GM23338 (cell line): Measurements from ENCODE around the gene SBK3. TPM values are rescaled to one million over a fixed set of nuclear protein-coding genes. Genes with fewer than 3 reads are reported as not detected.

Experiments
- ATAC-seq: fragments of 200-7000 bp; cut with Tn5 transposase; 3 replicates; pipeline ENCODE4 v1.9.1; 2020
- DNase-seq: peaks from one replicate; pipeline ENCODE4 v3.0.0-alpha.2; 2015; ENCODE audit warnings: low spot score
- H2AFZ ChIP-seq: fragments of 200-600 bp; sonication (generic); 2 replicates; pipeline ENCODE4 v1.8.0; 2016; ENCODE audit warnings: antibody characterized with exemption, mild to moderate bottlenecking, moderate library complexity
- H3F3A ChIP-seq: fragments of 200-600 bp; sonication (generic); replicated peaks from 2 replicates; pipeline ENCODE4 v1.8.0; 2017; ENCODE audit warnings: antibody characterized with exemption, mixed run types, low read depth
- H3K27ac ChIP-seq: fragments of 200-600 bp; sonication (generic); 2 replicates; pipeline ENCODE4 v1.6.1; 2016; ENCODE audit warnings: low read depth
- H3K27me3 ChIP-seq: fragments of 200-600 bp; sonication (generic); 2 replicates; pipeline ENCODE4 v1.8.0; 2016; ENCODE audit warnings: mild to moderate bottlenecking, mixed run types, moderate library complexity; ENCODE audit not compliant: insufficient read depth
- H3K36me3 ChIP-seq: fragments of 200-600 bp; sonication (generic); 2 replicates; pipeline ENCODE4 v1.8.0; 2016; ENCODE audit warnings: mild to moderate bottlenecking; ENCODE audit not compliant: insufficient read depth
- H3K4me1 ChIP-seq: fragments of 200-600 bp; sonication (generic); 2 replicates; pipeline ENCODE4 v1.8.0; 2016; ENCODE audit warnings: mild to moderate bottlenecking, moderate library complexity; ENCODE audit not compliant: insufficient read depth
- H3K4me2 ChIP-seq: fragments of 200-600 bp; sonication (generic); 2 replicates; pipeline ENCODE4 v1.7.1; 2017; ENCODE audit warnings: mixed run types
- H3K4me3 ChIP-seq: fragments of 200-600 bp; sonication (generic); 2 replicates; pipeline ENCODE4 v1.6.1; 2016; ENCODE audit warnings: mixed run types
- H3K79me2 ChIP-seq: fragments of 200-600 bp; sonication (generic); replicated peaks from 2 replicates; pipeline ENCODE4 v1.8.0; 2017; ENCODE audit warnings: mild to moderate bottlenecking; ENCODE audit not compliant: insufficient read depth
- H3K9me2 ChIP-seq: fragments of 200-600 bp; sonication (generic); 2 replicates; pipeline ENCODE4 v1.8.0; 2017; ENCODE audit not compliant: insufficient read depth
- H4K20me1 ChIP-seq: fragments of 200-600 bp; sonication (generic); replicated peaks from 2 replicates; pipeline ENCODE4 v1.8.0; 2017; ENCODE audit warnings: mild to moderate bottlenecking; ENCODE audit not compliant: insufficient read depth
- H3K27ac Mint-ChIP-seq: 2 replicates; pipeline ENCODE4 v1.8.0; 2020; ENCODE audit warnings: inconsistent platforms, mild to moderate bottlenecking, moderate library complexity, mixed read lengths
- H3K27me3 Mint-ChIP-seq: 3 replicates; pipeline ENCODE4 v1.8.0; 2022; ENCODE audit warnings: low read depth, mild to moderate bottlenecking, moderate library complexity, mixed read lengths, inconsistent platforms; ENCODE audit not compliant: insufficient read depth, poor library complexity
- H3K36me3 Mint-ChIP-seq: 3 replicates; pipeline ENCODE4 v1.8.0; 2021; ENCODE audit warnings: low read depth, mild to moderate bottlenecking, inconsistent platforms, moderate library complexity, mixed read lengths
- H3K4me1 Mint-ChIP-seq: 3 replicates; pipeline ENCODE4 v1.8.0; 2020; ENCODE audit warnings: mild to moderate bottlenecking, inconsistent platforms, mixed read lengths
- H3K4me3 Mint-ChIP-seq: 3 replicates; pipeline ENCODE4 v1.8.0; 2021; ENCODE audit warnings: moderate library complexity, mild to moderate bottlenecking, inconsistent platforms, mixed read lengths
- H3K9me3 Mint-ChIP-seq: 3 replicates; pipeline ENCODE4 v1.8.0; 2020; ENCODE audit warnings: moderate library complexity, mild to moderate bottlenecking, inconsistent platforms, mixed read lengths
- CREB1 ChIP-seq: fragments of 250-450 bp; sonication (Bioruptor Pico); IDR thresholded peaks from 2 replicates; pipeline ENCODE4 v1.5.0; 2020; ENCODE audit warnings: low read depth, mild to moderate bottlenecking, moderate library complexity
- POLR2AphosphoS5 ChIP-seq: IDR thresholded peaks from 2 replicates; pipeline ENCODE4 v1.6.1; 2016; ENCODE audit warnings: antibody characterized with exemption, low read depth
- ZNF114 ChIP-seq: fragments of 250-450 bp; sonication (Bioruptor Pico); IDR thresholded peaks from 2 replicates; pipeline ENCODE4 v1.5.0; 2020; ENCODE audit warnings: mild to moderate bottlenecking, moderate library complexity
- ZNF331 ChIP-seq: fragments of 250-450 bp; sonication (Bioruptor Pico); IDR thresholded peaks from 2 replicates; pipeline ENCODE4 v1.5.0; 2020; ENCODE audit warnings: low read depth, mild to moderate bottlenecking, moderate library complexity
- polyA plus RNA-seq: library from polyadenylated mRNA; unstranded; fragments of >200 nt; fragmentation: Nextera tagmentation; extraction: Ambion mirVana; gene quantifications from 2 replicates; pipeline ENCODE4 v1.2.1, GENCODE V29; 2016
- total RNA-seq: library from RNA; depleted of rRNA; stranded (reverse); fragments of >200 nt; shearing (Covaris generic); gene quantifications from 2 replicates; pipeline ENCODE4 v1.2.3, GENCODE V29; 2014
- TF ChIP-seq, protein P1 (sequence below), 2 experiments: fragments of 200-600 bp in 1 of 2; sonication (generic) in 1 of 2; conservative IDR thresholded peaks; 2 replicates each; pipeline versions ENCODE4 v1.5.1 to v1.6.1; 2016 to 2017; ENCODE audit warnings: antibody characterized with exemption in 2 of 2, low read depth in 2 of 2, mild to moderate bottlenecking in 2 of 2, moderate library complexity in 1 of 2
- TF ChIP-seq, protein P2 (sequence below): IDR thresholded peaks from 2 replicates; pipeline ENCODE4 v1.6.1; 2016; ENCODE audit warnings: antibody characterized with exemption

Gene SBK3
- total and polyA plus RNA-seq, 2 experiments from 2014 or later: 0.27 to 0.94 TPM

GRCh38 chr19:55552620-55553019, 7.3 kb upstream of the SBK3 start:
- peak overlapping the region; percentile 31; the same call in 1 of the 2 replicates for H3K4me2 ChIP-seq
- H3K4me1 ChIP-seq: peaks cover 17% of the 10 kb centered on the region
- H4K20me1 ChIP-seq: no peaks in the 10 kb centered on the region
- H2AFZ ChIP-seq: peak overlapping the region; percentile 93
- no peaks in the 10 kb centered on the region for H3K79me2 ChIP-seq
- H3K27me3 Mint-ChIP-seq: peaks cover 17% of the 10 kb centered on the region
- H3K27me3 ChIP-seq: no peaks in the 10 kb centered on the region
- no peaks in the 10 kb centered on the region for H3K36me3 Mint-ChIP-seq
- no peak overlapping the region; the same call in 1 of the 2 replicates for H3K27ac ChIP-seq
- DNase-seq (no peak), ATAC-seq (no peak)
- no peaks in the 10 kb centered on the region for H3K9me3 Mint-ChIP-seq
- no peak overlapping the region for H3K27ac Mint-ChIP-seq
- no peaks in the 10 kb centered on the region; the same call in 1 of the 2 replicates for H3F3A ChIP-seq
- TF ChIP-seq CREB1 (CRISPR knock-in tag): no peak
- TF ChIP-seq, protein P1, sequence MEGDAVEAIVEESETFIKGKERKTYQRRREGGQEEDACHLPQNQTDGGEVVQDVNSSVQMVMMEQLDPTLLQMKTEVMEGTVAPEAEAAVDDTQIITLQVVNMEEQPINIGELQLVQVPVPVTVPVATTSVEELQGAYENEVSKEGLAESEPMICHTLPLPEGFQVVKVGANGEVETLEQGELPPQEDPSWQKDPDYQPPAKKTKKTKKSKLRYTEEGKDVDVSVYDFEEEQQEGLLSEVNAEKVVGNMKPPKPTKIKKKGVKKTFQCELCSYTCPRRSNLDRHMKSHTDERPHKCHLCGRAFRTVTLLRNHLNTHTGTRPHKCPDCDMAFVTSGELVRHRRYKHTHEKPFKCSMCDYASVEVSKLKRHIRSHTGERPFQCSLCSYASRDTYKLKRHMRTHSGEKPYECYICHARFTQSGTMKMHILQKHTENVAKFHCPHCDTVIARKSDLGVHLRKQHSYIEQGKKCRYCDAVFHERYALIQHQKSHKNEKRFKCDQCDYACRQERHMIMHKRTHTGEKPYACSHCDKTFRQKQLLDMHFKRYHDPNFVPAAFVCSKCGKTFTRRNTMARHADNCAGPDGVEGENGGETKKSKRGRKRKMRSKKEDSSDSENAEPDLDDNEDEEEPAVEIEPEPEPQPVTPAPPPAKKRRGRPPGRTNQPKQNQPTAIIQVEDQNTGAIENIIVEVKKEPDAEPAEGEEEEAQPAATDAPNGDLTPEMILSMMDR (conservative IDR thresholded peaks at IDR 0.05; ENCODE audit: low read depth in 2 of 2): no peak
- no peaks in the 10 kb centered on the region for H3K9me2 ChIP-seq
- peak overlapping the region; percentile 25; the same call in 1 of the 3 replicates for H3K4me3 Mint-ChIP-seq
- H3K36me3 ChIP-seq: no peaks in the 10 kb centered on the region
- H3K4me3 ChIP-seq: no peak overlapping the region
- H3K4me1 Mint-ChIP-seq: peaks cover 38% of the 10 kb centered on the region

DNA sequence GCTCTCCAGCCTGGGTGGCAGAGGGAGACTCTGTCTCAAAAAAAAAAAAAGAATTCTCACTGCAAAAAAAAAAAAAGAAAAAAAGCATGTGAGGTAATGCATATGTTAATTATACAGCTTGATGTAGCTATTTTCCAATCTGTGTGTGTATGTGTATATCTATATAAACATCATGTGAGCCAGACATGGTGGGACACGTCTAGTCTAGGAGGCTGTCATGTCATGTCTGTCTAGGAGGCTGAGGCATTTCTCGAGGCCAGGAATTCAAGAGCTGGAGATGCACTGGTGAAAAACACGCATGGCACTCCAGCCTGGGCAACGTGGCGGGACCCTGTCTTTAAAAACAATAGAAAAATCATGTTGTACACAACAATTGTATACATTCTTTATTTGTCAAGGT, 6.9 kb upstream of the SBK3 start:
- peak overlapping the region; percentile 13; the same call in 1 of the 3 replicates for H3K4me3 Mint-ChIP-seq
- H3K27ac ChIP-seq: no peak overlapping the region
- H3K4me1 ChIP-seq: peaks cover 17% of the 10 kb centered on the region
- DNase-seq (no peak), ATAC-seq (no peak)
- no peaks in the 10 kb centered on the region for H3K36me3 ChIP-seq
- H3K4me3 ChIP-seq: no peak overlapping the region
- TF ChIP-seq CREB1 (CRISPR knock-in tag) (no peak), ZNF331 (CRISPR knock-in tag) (no peak), POLR2AphosphoS5 (no peak), ZNF114 (no peak)
- TF ChIP-seq, protein P1 (conservative IDR thresholded peaks at IDR 0.05; ENCODE audit: low read depth in 2 of 2): no peak
- TF ChIP-seq, protein P2, sequence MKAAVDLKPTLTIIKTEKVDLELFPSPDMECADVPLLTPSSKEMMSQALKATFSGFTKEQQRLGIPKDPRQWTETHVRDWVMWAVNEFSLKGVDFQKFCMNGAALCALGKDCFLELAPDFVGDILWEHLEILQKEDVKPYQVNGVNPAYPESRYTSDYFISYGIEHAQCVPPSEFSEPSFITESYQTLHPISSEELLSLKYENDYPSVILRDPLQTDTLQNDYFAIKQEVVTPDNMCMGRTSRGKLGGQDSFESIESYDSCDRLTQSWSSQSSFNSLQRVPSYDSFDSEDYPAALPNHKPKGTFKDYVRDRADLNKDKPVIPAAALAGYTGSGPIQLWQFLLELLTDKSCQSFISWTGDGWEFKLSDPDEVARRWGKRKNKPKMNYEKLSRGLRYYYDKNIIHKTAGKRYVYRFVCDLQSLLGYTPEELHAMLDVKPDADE: no peak
- no peaks in the 10 kb centered on the region for H4K20me1 ChIP-seq
- peaks cover 17% of the 10 kb centered on the region for H3K27me3 Mint-ChIP-seq
- H3K27ac Mint-ChIP-seq: no peak overlapping the region
- H2AFZ ChIP-seq: no peak overlapping the region
- H3F3A ChIP-seq: no peaks in the 10 kb centered on the region; the same call in 1 of the 2 replicates
- H3K4me2 ChIP-seq: no peak overlapping the region; the same call in 1 of the 2 replicates
- H3K36me3 Mint-ChIP-seq: no peaks in the 10 kb centered on the region
- no peaks in the 10 kb centered on the region for H3K79me2 ChIP-seq
- no peaks in the 10 kb centered on the region for H3K27me3 ChIP-seq
- peaks cover 42% of the 10 kb centered on the region for H3K4me1 Mint-ChIP-seq
- H3K9me3 Mint-ChIP-seq: no peaks in the 10 kb centered on the region
- no peaks in the 10 kb centered on the region for H3K9me2 ChIP-seq
